ENCODE results near the gene IL6R. TPM values are rescaled to one million over a fixed set of nuclear protein-coding genes. Genes with fewer than 3 reads are reported as not detected.
A peak's percentile ranks its signal among the peaks of the same experiment; 100 is the strongest.

The IL6R gene
- total and polyA plus RNA-seq, 4 donors: 18.8 to 67.6 (median 35.3) TPM

GRCh38 chr1:154403983-154404382 is 1.2 kb upstream of the IL6R start (continued):
- no peak for TF ChIP-seq ZBTB33 (IDR thresholded peaks at IDR 0.05)
- no peak for TF ChIP-seq YY1 (IDR thresholded peaks at IDR 0.05)
- no peak for TF ChIP-seq GABPA (IDR thresholded peaks at IDR 0.05 in 1 of 2, conservative IDR thresholded peaks at IDR 0.05 in 1 of 2)
- TF ChIP-seq NR2F2 (IDR thresholded peaks at IDR 0.05): no peak
- no peak for TF ChIP-seq RXRA (IDR thresholded peaks at IDR 0.05)
- no peak for TF ChIP-seq RAD21 (IDR thresholded peaks at IDR 0.05)

GRCh38 chr1:154404511-154404931 is 622 bp upstream of the IL6R start:
- peak; percentile 32 for DNase-seq (ENCODE audit: low spot score)
- H3K36me3 ChIP-seq (ENCODE audit: control insufficient read depth in 4 of 4, insufficient read depth in 3 of 4, low read depth in 1 of 4, low read length in 3 of 4): no peaks in the 10 kb centered on the region
- TF ChIP-seq RAD21 (IDR thresholded peaks at IDR 0.05) (no peak), REST (IDR thresholded peaks at IDR 0.05) (no peak), ATF3 (IDR thresholded peaks at IDR 0.05) (no peak), NR2F2 (IDR thresholded peaks at IDR 0.05) (no peak), EGR1 (IDR thresholded peaks at IDR 0.05; ENCODE audit: low read depth in 2 of 2) (no peak), HNF4A (conservative IDR thresholded peaks at IDR 0.05) (no peak), HNF4G (IDR thresholded peaks at IDR 0.05) (no peak), TAF1 (conservative IDR thresholded peaks at IDR 0.05) (no peak), RXRA (IDR thresholded peaks at IDR 0.05) (no peak), JUND (IDR thresholded peaks at IDR 0.05) (no peak), YY1 (IDR thresholded peaks at IDR 0.05) (no peak), FOXA2 (IDR thresholded peaks at IDR 0.05) (no peak), FOXA1 (IDR thresholded peaks at IDR 0.05) (no peak), SP1 (IDR thresholded peaks at IDR 0.05) (no peak), MAX (IDR thresholded peaks at IDR 0.05) (no peak), ZBTB33 (IDR thresholded peaks at IDR 0.05) (no peak)
- TF ChIP-seq, protein P1, sequence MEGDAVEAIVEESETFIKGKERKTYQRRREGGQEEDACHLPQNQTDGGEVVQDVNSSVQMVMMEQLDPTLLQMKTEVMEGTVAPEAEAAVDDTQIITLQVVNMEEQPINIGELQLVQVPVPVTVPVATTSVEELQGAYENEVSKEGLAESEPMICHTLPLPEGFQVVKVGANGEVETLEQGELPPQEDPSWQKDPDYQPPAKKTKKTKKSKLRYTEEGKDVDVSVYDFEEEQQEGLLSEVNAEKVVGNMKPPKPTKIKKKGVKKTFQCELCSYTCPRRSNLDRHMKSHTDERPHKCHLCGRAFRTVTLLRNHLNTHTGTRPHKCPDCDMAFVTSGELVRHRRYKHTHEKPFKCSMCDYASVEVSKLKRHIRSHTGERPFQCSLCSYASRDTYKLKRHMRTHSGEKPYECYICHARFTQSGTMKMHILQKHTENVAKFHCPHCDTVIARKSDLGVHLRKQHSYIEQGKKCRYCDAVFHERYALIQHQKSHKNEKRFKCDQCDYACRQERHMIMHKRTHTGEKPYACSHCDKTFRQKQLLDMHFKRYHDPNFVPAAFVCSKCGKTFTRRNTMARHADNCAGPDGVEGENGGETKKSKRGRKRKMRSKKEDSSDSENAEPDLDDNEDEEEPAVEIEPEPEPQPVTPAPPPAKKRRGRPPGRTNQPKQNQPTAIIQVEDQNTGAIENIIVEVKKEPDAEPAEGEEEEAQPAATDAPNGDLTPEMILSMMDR (IDR thresholded peaks at IDR 0.05; ENCODE audit: low read depth, low read length, missing input control): no peak
- no peaks in the 10 kb centered on the region for H3K9me3 ChIP-seq (ENCODE audit: control insufficient read depth in 4 of 4, low read length in 3 of 4)
- no peaks in the 10 kb centered on the region for H3K27me3 ChIP-seq (ENCODE audit: control insufficient read depth in 4 of 4, insufficient read depth in 4 of 4, low read length in 3 of 4)
- peaks cover 0 to 35% (median 17%) of the 10 kb centered on the region in 4 donors for H3K4me1 ChIP-seq (ENCODE audit: control insufficient read depth in 4 of 4, insufficient read depth in 4 of 4, low read length in 3 of 4)
- H3K9ac ChIP-seq (ENCODE audit: low read depth in 1 of 2, low read length in 2 of 2): peak overlapping the region; percentile 70 to 72
- 28% methylated on average over 11 of the region's 11 CpGs for WGBS
- H3K4me3 ChIP-seq (ENCODE audit: low read depth in 1 of 3, low read length in 3 of 3): peak overlapping the region in 2 of 3 donors; percentile 25 to 83
- H3K27ac ChIP-seq (ENCODE audit: low read depth in 1 of 2, low read length in 2 of 2): peak overlapping the region; percentile 99 to 100

Measured in liver (tissue), 9 donors.